Measurements from ENCODE around the gene ZBTB38. TPM values are rescaled to one million over a fixed set of nuclear protein-coding genes. Genes with fewer than 3 reads are reported as not detected.
A peak's percentile ranks its signal among the peaks of the same experiment; 100 is the strongest.

The ZBTB38 gene
- 100 to 1,000 TPM; 121 to 171 (median 150) TPM for total RNA-seq

DNA sequence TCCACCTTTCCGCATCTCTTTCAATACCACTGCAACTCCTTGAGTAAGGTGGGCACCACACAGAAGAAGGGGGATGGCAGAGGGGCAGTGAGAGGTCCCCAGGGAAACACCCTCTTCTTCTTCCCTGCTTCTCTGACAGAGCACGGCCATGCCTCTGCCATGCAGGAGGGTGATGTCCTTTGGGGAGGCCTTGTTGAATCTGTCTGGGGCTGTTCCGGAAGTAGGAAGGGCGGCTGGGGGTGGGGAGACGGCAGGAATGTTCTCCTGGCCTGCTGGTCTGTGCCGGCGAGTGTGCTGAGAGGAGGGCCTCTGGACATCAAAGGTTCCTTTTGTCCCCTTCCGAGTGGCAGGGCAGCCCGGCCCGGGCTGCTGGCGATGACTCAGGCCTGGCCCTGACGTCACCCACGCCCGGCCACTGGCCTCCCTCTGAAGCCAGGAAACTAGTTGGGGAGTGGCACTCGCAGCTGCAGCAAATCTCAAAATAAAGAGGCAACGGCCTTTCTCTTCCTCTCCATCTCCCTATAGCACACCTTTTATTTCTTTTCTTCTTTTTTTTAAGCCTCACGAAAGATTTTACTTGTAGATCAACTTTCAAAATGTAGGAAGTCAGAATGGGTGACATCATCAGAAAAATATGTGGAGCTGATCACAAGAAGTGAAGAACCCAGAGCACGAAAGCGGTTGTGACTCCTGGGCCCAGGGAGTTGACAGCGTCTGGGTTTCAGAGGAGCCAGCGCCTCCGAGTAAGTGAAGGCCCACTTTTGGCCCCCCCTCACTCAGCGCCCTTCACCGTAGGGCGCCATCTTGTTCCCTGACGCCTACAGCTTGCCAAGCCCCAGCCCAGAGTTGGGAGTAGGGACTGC lies at the start of gene ZBTB38:
TSS of gene ZBTB38 (plus strand) at position 443 of the 863 bp plus-strand sequence. CDS start 73,885 bp downstream, outside the sequence.
- 16 to 17% methylated on average over 20 to 25 of the region's 26 CpGs for WGBS, 2 donors
- DNase-seq (ENCODE audit: low spot score in 2 of 2) = peak; percentile 76 to 85
- TF ChIP-seq POLR2A (IDR thresholded peaks at IDR 0.05) (peak; percentile 50 to 87), EP300 (IDR thresholded peaks at IDR 0.05) (peak; percentile 92 to 98)
- TF ChIP-seq, protein P1, sequence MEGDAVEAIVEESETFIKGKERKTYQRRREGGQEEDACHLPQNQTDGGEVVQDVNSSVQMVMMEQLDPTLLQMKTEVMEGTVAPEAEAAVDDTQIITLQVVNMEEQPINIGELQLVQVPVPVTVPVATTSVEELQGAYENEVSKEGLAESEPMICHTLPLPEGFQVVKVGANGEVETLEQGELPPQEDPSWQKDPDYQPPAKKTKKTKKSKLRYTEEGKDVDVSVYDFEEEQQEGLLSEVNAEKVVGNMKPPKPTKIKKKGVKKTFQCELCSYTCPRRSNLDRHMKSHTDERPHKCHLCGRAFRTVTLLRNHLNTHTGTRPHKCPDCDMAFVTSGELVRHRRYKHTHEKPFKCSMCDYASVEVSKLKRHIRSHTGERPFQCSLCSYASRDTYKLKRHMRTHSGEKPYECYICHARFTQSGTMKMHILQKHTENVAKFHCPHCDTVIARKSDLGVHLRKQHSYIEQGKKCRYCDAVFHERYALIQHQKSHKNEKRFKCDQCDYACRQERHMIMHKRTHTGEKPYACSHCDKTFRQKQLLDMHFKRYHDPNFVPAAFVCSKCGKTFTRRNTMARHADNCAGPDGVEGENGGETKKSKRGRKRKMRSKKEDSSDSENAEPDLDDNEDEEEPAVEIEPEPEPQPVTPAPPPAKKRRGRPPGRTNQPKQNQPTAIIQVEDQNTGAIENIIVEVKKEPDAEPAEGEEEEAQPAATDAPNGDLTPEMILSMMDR (IDR thresholded peaks at IDR 0.05) = no peak
- Histone ChIP-seq H3K4me1 (peaks cover 0 to 60% (median 26%) of the 10 kb centered on the region in 4 donors), H3K27ac (peak within 1 kb of the TSS; percentile 86 to 98 (median 96)), H3K36me3 (no peaks in the 10 kb centered on the region), H3K4me3 (peak within 1 kb of the TSS; percentile 19 to 46 (median 37)), H3K27me3 (no peaks in the 10 kb centered on the region), H3K9me3 (peaks cover 0 to 6% (median under 1%) of the 10 kb centered on the region in 4 donors)

DNA sequence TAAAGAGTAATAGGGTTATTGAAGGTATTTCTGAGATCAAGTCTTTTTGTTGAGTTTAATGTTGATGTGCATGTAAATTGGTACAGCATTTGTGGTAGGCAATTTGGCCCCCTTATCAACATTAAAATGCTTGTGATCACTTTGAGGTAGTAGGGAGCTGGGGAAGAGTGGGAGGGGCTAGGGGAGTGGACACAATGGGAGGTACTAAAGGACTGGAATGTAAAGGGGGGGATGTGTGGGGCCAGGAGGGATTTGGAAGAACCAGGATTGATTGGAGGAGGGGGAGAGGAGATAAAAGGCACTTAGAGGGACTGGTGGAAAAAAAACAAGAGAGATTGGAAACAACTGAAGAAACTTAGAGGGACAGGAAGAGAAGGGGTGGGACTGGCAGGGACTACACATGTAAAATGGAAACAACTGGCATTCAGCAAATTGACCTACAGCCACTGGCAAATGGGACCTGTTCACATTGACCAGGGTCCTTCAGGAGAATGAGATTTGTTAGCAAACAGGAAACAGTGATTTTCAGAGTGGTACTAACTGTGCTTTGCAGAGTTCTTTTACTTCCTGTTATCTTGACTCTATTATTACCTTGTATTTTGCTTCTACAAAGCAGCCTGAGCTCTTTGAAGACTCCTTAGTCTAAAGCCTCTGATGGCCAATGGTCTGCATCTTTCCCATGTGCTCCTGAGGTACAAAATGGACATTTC lies 47.8 kb upstream of the ZBTB38 start:
- Histone ChIP-seq H3K27me3 (no peaks in the 10 kb centered on the region), H3K27ac (no peak overlapping the region), H3K9me3 (no peaks in the 10 kb centered on the region), H3K4me3 (no peak overlapping the region), H3K36me3 (no peaks in the 10 kb centered on the region), H3K4me1 (peaks cover 0 to 4% (median 0%) of the 10 kb centered on the region in 4 donors)
- TF ChIP-seq POLR2A (IDR thresholded peaks at IDR 0.05) (no peak), EP300 (IDR thresholded peaks at IDR 0.05) (no peak)
- TF ChIP-seq, protein P1 (IDR thresholded peaks at IDR 0.05) = no peak
- no peak for DNase-seq (ENCODE audit: low spot score in 2 of 2)

- no peak for DNase-seq (ENCODE audit: low spot score in 2 of 2)
- H3K4me1 ChIP-seq = peaks cover 0 to 4% (median 0%) of the 10 kb centered on the region in 4 donors
- no peak overlapping the region for H3K4me3 ChIP-seq
- no peaks in the 10 kb centered on the region for H3K36me3 ChIP-seq
- 94 to 95% methylated on average over 1 of the region's 1 CpG for WGBS, 2 donors
- H3K9me3 ChIP-seq = no peaks in the 10 kb centered on the region
- TF ChIP-seq EP300 (IDR thresholded peaks at IDR 0.05) (no peak), POLR2A (IDR thresholded peaks at IDR 0.05) (no peak)
- TF ChIP-seq, protein P1 (IDR thresholded peaks at IDR 0.05) = no peak
- no peaks in the 10 kb centered on the region for H3K27me3 ChIP-seq
- no peak overlapping the region for H3K27ac ChIP-seq
These were observed 47.2 kb upstream of the ZBTB38 start for GRCh38 chr3:141321109-141321497.

DNA sequence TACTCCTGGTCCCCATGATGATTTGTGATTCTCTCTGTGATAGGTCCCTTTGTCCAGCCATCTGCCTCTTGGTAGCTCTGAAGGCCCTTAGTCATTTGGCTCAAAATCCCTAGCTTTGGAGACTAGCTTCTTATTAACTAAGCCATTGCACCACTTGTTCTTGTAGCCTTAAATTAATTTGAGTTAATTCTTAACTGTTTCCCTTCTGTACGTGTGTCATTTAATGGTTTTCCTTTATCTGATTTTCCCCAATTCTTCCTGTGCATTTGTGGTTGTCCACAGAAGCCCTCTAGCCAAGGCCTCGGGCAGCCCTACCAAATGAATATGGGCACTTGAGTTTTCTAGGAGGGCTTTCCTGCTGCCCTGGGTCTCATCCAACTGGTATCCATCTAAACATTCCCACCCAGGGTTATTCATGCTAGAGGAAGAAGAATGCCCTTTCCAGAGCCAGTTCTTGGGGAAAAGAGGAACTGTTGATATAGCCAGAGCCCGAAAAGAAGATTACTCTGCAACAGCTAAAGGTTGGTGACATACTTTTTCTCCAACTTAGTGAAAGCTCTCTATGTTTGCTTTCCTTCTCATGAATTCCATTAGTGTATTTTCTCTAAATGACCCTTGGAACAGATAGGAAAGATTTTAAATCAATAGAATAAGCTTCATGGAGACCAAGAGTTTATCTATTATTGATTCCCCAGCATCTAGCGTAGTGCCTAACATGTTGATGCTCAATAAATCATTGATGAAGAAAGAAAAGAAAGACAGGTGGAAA lies 44.2 kb upstream of the ZBTB38 start:
- Histone ChIP-seq H3K27ac (no peak overlapping the region), H3K9me3 (no peaks in the 10 kb centered on the region), H3K27me3 (no peaks in the 10 kb centered on the region), H3K4me1 (peaks cover 0 to 4% (median 0%) of the 10 kb centered on the region in 4 donors), H3K36me3 (no peaks in the 10 kb centered on the region), H3K4me3 (no peak overlapping the region)
- WGBS, 2 donors = 81 to 83% methylated on average over 4 of the region's 4 CpGs
- no peak for DNase-seq (ENCODE audit: low spot score in 2 of 2)
- TF ChIP-seq EP300 (IDR thresholded peaks at IDR 0.05) = no peak
- no peak for TF ChIP-seq POLR2A (IDR thresholded peaks at IDR 0.05)
- TF ChIP-seq, protein P1 (IDR thresholded peaks at IDR 0.05) = no peak

All from tibial nerve (tissue), 4 donors.